Activated B cell treated with CpG ODN at 0.5 μM for 24 hours (primary cell): ENCODE results near the gene ABI3BP. TPM values are rescaled to one million over a fixed set of nuclear protein-coding genes. Genes with fewer than 3 reads are reported as not detected.

Experiments used
- ATAC-seq: fragments of 200-7000 bp; cut with Tn5 transposase; one replicate; pipeline ENCODE4 v1.10.0; 2021; ENCODE audit warnings: low read depth, mild to moderate bottlenecking, moderate library complexity
- CTCF ChIA-PET: fragments of 350-600 bp; sonication (Branson Sonifier 250); formaldehyde crosslinking; loops from one replicate; lab custom pipeline; 2021; ENCODE audit warnings: antibody characterized with exemption; lab: Charles Lee
- POLR2A ChIA-PET: fragments of 350-600 bp; sonication (Branson Sonifier 250); formaldehyde crosslinking; loops from one replicate; lab custom pipeline; 2021; ENCODE audit warnings: antibody characterized with exemption; lab: Charles Lee
- DNase-seq: peaks from one replicate; pipeline ENCODE4 v3.0.0; 2022
- H3K27ac Mint-ChIP-seq: one replicate; pipeline ENCODE4 v1.8.0; 2020; ENCODE audit warnings: mixed read lengths
- H3K27me3 Mint-ChIP-seq: one replicate; pipeline ENCODE4 v1.8.0; 2021; ENCODE audit warnings: mixed read lengths
- H3K36me3 Mint-ChIP-seq: one replicate; pipeline ENCODE4 v1.8.0; 2021; ENCODE audit warnings: low read depth, mixed read lengths
- H3K4me1 Mint-ChIP-seq: one replicate; pipeline ENCODE4 v1.8.0; 2021; ENCODE audit warnings: mixed read lengths
- H3K4me3 Mint-ChIP-seq: one replicate; pipeline ENCODE4 v1.8.0; 2020; ENCODE audit warnings: mild to moderate bottlenecking, mixed read lengths
- H3K9me3 Mint-ChIP-seq: one replicate; pipeline ENCODE4 v1.8.0; 2020; ENCODE audit warnings: mixed read lengths
- intact Hi-C: fragments of 100-400 bp; cut with micrococcal nuclease; formaldehyde crosslinking; loops from one replicate; pipeline ENCODE4 v1.15.1; 2024
- total RNA-seq: library from RNA; stranded (reverse); gene quantifications from 2 replicates; pipeline ENCODE4 v1.2.3, GENCODE V29; 2022
- TF ChIP-seq, protein P1 (sequence below): fragments of 200-600 bp; IDR thresholded peaks from one replicate; pipeline ENCODE4 v1.8.0; 2022; ENCODE audit warnings: antibody characterized with exemption, mild to moderate bottlenecking

ABI3BP gene
- total RNA-seq, 1 donor from 2014 or later, result not detected

DNA sequence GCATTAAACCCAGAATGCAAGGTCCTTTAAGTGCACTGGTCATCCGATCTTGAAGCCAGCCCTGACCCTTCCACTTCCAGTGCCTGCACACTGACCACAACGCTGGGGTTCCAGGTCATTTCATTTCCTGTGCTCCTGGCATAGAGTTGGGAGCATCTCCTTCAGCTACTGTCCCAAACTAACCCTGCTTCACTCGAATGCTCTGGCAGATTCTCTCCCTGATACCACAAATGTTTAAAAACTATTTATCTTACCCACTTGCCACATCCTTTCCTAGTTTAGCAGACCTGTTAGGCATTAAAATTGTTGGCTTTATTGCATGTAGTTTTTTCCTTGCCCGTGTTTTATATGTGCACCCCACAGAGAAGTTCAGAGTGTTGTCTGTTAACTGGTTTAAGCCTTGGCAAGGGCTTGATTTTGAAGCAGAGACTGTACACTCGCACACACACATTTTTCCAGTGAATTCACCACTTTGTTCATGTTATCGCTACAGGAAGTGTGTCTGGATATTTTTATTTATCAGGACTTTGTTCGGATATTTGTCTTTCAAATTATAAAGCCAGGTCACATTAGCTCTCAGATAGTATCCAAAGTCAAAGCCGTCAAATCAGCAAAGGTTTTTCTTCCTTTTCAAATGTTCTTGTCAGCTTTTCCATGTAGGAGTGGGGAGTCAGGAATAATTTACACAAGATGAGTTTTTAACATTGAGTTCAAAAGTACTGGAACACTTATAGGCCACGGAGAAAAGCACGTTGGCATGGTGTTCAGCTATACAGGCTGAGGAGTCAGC lies 77.3 kb downstream of the ABI3BP start:
- CTCF ChIA-PET, result no interaction called here
- no peak overlapping the region for H3K4me3 Mint-ChIP-seq
- POLR2A ChIA-PET, result no interaction called here

DNA sequence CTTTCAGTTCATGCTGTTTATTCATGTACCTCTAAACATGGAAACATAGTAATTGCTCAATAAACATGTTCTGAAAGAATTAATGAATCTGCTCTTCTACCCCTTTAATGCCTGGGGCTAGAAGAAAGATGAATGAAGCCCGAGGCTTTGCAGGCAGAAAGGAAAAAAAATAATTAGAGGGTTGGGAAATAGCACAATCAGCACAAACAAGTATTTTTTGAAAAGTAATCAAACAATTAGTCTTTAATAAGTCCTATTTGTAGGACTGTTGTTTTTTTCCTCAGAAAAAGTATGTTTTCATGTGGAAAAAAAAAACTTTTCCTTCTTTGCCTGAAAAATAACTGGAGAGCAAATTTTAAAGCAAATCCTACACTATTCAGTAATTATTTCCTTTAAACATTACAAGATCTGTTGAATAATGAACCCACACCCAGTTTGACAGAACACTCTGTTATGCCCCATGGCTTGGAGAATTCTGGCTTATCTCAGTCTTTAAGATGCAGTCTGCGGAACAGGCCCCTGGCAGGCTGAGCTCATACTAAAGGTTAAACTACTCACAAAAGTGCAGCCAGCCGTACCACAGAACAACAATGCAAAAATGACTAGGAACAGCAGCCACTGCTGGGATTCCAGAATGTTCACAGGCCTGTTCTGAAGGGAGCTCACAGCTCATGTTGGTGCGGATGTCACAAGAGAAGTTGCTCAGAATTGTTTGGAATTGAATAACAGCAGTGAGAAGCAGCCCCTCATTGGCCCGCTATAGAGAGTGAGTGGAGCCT lies 79.2 kb downstream of the ABI3BP start:
- no peaks in the 10 kb centered on the region for H3K4me1 Mint-ChIP-seq
- CTCF ChIA-PET, result no interaction called here
- intact Hi-C loops, result no loop called here
- no peaks in the 10 kb centered on the region for H3K9me3 Mint-ChIP-seq
- ATAC-seq, result no peak
- TF ChIP-seq, protein P1, sequence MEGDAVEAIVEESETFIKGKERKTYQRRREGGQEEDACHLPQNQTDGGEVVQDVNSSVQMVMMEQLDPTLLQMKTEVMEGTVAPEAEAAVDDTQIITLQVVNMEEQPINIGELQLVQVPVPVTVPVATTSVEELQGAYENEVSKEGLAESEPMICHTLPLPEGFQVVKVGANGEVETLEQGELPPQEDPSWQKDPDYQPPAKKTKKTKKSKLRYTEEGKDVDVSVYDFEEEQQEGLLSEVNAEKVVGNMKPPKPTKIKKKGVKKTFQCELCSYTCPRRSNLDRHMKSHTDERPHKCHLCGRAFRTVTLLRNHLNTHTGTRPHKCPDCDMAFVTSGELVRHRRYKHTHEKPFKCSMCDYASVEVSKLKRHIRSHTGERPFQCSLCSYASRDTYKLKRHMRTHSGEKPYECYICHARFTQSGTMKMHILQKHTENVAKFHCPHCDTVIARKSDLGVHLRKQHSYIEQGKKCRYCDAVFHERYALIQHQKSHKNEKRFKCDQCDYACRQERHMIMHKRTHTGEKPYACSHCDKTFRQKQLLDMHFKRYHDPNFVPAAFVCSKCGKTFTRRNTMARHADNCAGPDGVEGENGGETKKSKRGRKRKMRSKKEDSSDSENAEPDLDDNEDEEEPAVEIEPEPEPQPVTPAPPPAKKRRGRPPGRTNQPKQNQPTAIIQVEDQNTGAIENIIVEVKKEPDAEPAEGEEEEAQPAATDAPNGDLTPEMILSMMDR, result no peak
- peaks cover 1% of the 10 kb centered on the region for H3K27me3 Mint-ChIP-seq
- no peaks in the 10 kb centered on the region for H3K36me3 Mint-ChIP-seq
- H3K4me3 Mint-ChIP-seq, result no peak overlapping the region
- DNase-seq, result no peak
- POLR2A ChIA-PET, result no interaction called here
- H3K27ac Mint-ChIP-seq, result no peak overlapping the region

More for the DNA sequence above, 77.3 kb downstream of the ABI3BP start:
- no peaks in the 10 kb centered on the region for H3K9me3 Mint-ChIP-seq
- peaks cover 1% of the 10 kb centered on the region for H3K27me3 Mint-ChIP-seq
- H3K4me1 Mint-ChIP-seq, result no peaks in the 10 kb centered on the region
- no peak overlapping the region for H3K27ac Mint-ChIP-seq
- H3K36me3 Mint-ChIP-seq, result no peaks in the 10 kb centered on the region
- intact Hi-C loops, result no loop called here
- DNase-seq, result no peak
- TF ChIP-seq, protein P1, result no peak
- no peak for ATAC-seq

DNA sequence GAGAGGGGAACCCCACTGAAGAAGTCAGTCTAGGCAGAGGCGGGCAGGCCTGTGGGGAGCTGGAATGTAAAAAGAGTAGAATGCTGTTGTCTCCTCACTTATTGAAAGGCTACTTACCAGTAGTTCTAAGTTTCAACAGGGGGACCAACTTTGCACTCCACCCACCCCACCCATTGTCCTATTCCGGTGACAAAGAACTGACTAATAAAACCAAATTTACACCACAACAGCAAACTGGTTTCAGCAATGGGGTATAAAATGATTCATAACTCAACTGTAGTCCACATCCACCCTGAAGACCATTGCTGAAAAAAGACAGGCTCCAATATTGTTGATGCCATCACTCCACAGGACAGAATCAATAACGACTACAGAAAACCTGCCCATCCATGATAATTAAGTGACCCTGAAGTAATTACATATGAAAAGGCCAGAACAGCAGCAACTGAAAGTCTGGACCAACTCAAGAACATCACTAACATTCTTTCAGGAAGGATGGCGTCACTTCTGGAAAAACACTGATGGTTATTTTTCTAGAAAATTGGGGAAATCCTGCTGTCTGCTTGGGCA lies 80.2 kb downstream of the ABI3BP start:
- ChIA-PET POLR2A (no interaction called here), CTCF (no interaction called here)
- H3K9me3 Mint-ChIP-seq, result peaks cover 2% of the 10 kb centered on the region
- TF ChIP-seq, protein P1, result no peak
- H3K27me3 Mint-ChIP-seq, result peaks cover 1% of the 10 kb centered on the region
- no peaks in the 10 kb centered on the region for H3K36me3 Mint-ChIP-seq
- H3K27ac Mint-ChIP-seq, result no peak overlapping the region
- ATAC-seq, result no peak
- intact Hi-C loops, result no loop called here
- DNase-seq, result no peak
- H3K4me1 Mint-ChIP-seq, result no peaks in the 10 kb centered on the region
- H3K4me3 Mint-ChIP-seq, result no peak overlapping the region

DNA sequence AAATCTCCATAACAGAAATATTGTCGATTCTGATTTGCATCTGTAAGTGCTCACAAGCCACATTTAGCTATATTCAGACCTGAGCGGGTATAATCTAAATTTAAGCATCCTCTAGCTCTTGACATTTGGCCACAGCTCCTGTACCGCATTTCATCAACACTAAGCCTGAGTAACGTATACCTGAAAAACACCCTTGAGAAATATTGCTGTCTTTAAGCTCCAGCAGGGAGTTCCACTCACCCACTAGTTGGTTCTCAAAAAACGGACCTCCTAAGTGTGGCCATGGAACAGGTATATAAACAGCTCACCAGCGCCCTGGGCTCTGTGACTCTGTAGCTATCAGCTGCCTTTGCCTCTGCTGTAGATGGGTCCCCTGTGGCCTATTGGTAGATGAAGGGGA lies 80.7 kb downstream of the ABI3BP start:
- ATAC-seq (no peak), DNase-seq (no peak)
- TF ChIP-seq, protein P1, result no peak
- ChIA-PET POLR2A (no interaction called here), CTCF (no interaction called here)
- Mint-ChIP-seq H3K36me3 (no peaks in the 10 kb centered on the region), H3K27me3 (peaks cover 1% of the 10 kb centered on the region), H3K4me3 (no peak overlapping the region), H3K27ac (no peak overlapping the region), H3K4me1 (no peaks in the 10 kb centered on the region), H3K9me3 (peaks cover 2% of the 10 kb centered on the region)
- intact Hi-C loops, result no loop called here

DNA sequence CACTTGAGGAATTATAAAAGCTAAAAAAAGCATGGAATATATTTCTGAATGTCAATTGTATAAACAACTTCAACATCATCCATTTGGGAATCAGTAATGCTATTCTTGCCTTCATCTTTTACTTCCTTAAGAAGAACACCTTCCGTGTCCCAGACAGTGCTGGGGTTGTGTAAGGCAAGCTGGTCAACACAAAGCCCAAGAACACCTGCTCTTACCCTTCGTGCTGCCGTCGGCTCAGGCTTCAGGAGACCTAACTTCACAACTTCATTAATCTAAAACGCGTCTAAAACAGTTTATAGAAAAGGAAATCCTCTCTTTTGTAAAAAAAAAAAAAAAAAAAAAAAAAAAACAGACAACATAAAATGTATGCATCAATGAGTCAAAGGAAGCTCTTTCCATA lies 81.3 kb downstream of the ABI3BP start:
- DNase-seq (no peak), ATAC-seq (no peak)
- H3K27ac Mint-ChIP-seq, result no peak overlapping the region
- H3K27me3 Mint-ChIP-seq, result peaks cover 3% of the 10 kb centered on the region
- no peak overlapping the region for H3K4me3 Mint-ChIP-seq
- H3K4me1 Mint-ChIP-seq, result no peaks in the 10 kb centered on the region
- TF ChIP-seq, protein P1, result no peak
- intact Hi-C loops, result no loop called here
- ChIA-PET CTCF (no interaction called here), POLR2A (no interaction called here)
- H3K36me3 Mint-ChIP-seq, result no peaks in the 10 kb centered on the region
- peaks cover 2% of the 10 kb centered on the region for H3K9me3 Mint-ChIP-seq
